Measurements from ENCODE around the gene ARHGEF3.

GRCh38 chr3:56817646-56818045 lies 15.9 kb upstream of the ARHGEF3 start:
- TF ChIP-seq CTCF (conservative IDR thresholded peaks at IDR 0.05; ENCODE audit: low read length) (no peak), EZH2phosphoT487 (IDR thresholded peaks at IDR 0.05; ENCODE audit: borderline replicate concordance) (no peak)

All from Loucy (cell line).